Adipocyte (in vitro differentiated cells): ENCODE data around the gene NKX1-1.
"Not testable (repeated sequence)": the region's sequence is repeated elsewhere in the genome, so short reads cannot be mapped to it uniquely, and the experiment has no call there.

Experiments used
- DNase-seq: peaks from one replicate; pipeline ENCODE4 v3.0.0-alpha.2; 2015; ENCODE audit warnings: low read depth
- H3K27me3 ChIP-seq: replicated peaks from 2 replicates; pipeline ENCODE4 v1.7.0; 2013; ENCODE audit warnings: mild to moderate bottlenecking, low read length, moderate library complexity; ENCODE audit not compliant: control insufficient read depth, insufficient read depth
- H3K36me3 ChIP-seq: 2 replicates; pipeline ENCODE4 v1.7.0; 2013; ENCODE audit warnings: low read length, mild to moderate bottlenecking, moderate library complexity; ENCODE audit not compliant: control insufficient read depth, insufficient read depth, severe bottlenecking
- H3K4me1 ChIP-seq: 2 replicates; pipeline ENCODE4 v1.7.0; 2013; ENCODE audit warnings: mild to moderate bottlenecking, low read length, moderate library complexity; ENCODE audit not compliant: control insufficient read depth, insufficient read depth
- H3K4me3 ChIP-seq: 2 replicates; pipeline ENCODE4 v1.7.0; 2013; ENCODE audit warnings: mild to moderate bottlenecking, low read length, moderate library complexity
- H3K9ac ChIP-seq: 2 replicates; pipeline ENCODE4 v1.7.0; 2013; ENCODE audit warnings: mild to moderate bottlenecking, low read length, moderate library complexity
- H3K9me3 ChIP-seq: 2 replicates; pipeline ENCODE4 v1.7.0; 2013; ENCODE audit warnings: mild to moderate bottlenecking, low read length, moderate library complexity; ENCODE audit not compliant: control insufficient read depth

Gene NKX1-1

DNA sequence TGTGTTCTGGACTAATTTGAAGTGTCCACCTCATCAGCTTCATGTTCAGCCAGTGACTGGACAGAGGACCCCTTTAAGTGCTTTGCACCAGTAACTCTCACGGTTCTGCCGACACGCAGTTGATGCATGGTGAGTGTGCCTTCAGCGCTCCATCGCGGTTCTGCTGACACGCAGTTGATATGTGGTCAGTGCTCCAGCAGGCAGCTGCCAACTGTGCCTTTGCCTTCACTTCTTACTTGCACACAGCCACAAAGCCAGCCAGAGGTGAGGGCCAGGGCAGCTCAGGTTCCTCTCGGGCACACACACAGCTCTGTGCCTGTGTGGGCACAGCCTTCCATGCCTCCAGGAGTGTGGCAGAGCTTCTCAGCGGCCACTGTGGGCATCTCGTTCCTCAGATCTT is 12.4 kb downstream of the NKX1-1 start:
- no peak for DNase-seq
- Histone ChIP-seq H3K4me1 (no peaks in the 10 kb centered on the region), H3K9ac (no peak overlapping the region), H3K36me3 (peaks cover 43% of the 10 kb centered on the region), H3K4me3 (no peak overlapping the region), H3K27me3 (no peaks in the 10 kb centered on the region), H3K9me3 (peaks cover 20% of the 10 kb centered on the region)

DNA sequence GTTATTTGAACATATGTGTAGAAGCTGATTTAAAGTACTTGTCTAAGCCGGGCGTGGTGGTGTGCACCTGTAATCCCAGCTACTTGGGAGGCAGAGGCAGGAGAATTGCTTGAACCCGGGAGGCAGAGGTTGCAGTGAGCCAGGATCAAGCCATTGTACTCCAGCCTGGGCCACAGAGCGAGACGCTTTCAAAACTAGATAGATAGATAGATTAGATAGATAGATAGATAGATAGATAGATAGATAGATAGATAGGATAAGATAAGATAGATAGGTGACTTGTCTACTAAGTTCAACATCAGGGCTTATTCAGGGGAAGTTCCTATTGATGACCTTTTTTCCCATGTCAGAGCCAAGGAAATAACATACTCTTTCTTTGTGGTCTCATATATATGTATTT is 12.9 kb downstream of the NKX1-1 start:
- not testable (repeated sequence) for H3K4me1 ChIP-seq, H3K27me3 ChIP-seq, H3K4me3 ChIP-seq, H3K9ac ChIP-seq, DNase-seq
- peaks cover 25% of the 10 kb centered on the region for H3K9me3 ChIP-seq
- H3K36me3 ChIP-seq, result peaks cover 48% of the 10 kb centered on the region

DNA sequence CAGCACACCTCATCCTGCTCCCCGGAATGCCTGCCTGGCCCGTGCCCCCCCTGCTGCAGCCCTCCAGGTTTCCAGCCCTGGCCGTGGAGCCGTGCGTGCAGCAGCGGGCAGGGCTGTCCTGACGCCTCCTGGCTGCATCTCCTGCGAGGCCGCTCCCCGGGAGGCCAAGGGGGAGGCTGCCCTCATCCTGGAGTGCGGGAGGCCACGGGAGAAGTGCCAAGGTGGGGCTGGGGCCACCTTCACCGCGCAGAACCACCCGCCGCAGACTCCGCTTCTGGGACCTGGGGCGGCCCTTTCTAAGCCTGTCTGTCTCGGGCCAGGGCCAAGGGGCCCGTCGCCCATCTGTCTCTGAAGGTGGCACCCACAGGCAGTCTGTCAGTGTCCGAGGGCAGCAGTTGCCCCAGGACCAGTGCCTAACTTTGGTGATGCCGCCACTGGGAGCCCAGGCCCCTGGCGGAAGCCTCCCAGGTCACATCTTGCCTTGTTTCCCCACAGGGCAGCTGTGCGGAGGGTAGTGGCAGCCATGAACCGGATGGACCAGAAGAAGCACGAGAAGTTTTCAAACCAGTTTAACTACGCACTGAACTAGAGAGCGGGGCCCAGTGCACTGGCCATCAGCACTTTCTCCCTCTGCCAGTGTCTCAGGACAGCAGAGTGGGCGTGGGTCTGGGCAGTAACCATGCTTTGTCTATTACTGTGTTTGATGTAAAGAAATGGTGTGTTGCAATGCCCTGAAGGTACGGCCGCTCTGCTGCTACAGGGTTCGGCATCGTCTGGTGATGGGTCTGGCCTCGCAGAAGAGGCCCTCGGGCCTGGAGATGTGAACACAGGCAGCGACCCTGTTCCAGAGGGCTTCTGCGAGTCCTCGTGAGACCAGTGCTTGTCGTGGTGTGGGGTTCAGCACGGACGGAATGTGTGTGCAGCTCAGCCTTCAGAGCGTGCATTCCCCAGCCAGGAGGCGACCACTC is 20.6 kb downstream of the NKX1-1 start:
- Histone ChIP-seq H3K27me3 (no peaks in the 10 kb centered on the region), H3K36me3 (peaks cover 42% of the 10 kb centered on the region), H3K9me3 (peaks cover 12% of the 10 kb centered on the region), H3K9ac (no peak overlapping the region), H3K4me1 (no peaks in the 10 kb centered on the region), H3K4me3 (no peak overlapping the region)
- DNase-seq, result no peak

DNA sequence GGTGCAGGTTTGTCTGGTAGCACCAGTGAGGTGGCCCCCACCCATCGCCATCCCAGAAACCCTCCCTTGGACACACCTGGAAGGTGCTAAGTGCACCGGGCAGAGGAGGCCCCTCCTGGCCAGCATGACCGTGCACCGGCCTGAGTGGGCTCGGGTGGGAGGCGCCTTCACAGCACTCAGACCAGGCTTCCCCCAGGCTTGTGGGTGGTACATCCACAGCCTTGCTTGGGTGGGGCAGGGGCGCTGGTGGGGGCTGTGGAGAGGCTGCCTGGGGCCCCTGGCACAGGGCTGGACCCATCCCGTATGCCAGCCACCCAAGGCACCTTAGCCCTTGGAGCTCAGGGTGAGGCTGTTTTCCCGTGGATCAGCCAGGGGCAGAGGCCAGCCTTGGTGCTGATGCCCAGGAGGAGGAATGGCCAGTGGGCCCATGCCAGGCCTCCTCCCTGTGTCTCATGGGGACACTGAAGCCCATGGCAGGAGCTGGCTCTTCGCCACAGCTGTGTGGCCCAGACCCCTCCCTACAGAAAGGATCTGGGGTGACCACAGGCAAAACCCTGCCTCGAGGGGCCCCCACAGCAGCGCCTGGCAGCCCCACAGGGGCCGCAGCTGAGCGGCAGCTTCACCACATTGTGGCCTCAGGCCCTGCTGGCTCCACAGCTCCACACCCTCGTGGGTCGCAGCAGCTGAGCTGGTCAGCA is 21.4 kb downstream of the NKX1-1 start:
- no peak overlapping the region for H3K9ac ChIP-seq
- no peak overlapping the region for H3K4me3 ChIP-seq
- H3K27me3 ChIP-seq, result no peaks in the 10 kb centered on the region
- H3K9me3 ChIP-seq, result peaks cover 12% of the 10 kb centered on the region
- peaks cover 42% of the 10 kb centered on the region for H3K36me3 ChIP-seq
- no peaks in the 10 kb centered on the region for H3K4me1 ChIP-seq
- no peak for DNase-seq

DNA sequence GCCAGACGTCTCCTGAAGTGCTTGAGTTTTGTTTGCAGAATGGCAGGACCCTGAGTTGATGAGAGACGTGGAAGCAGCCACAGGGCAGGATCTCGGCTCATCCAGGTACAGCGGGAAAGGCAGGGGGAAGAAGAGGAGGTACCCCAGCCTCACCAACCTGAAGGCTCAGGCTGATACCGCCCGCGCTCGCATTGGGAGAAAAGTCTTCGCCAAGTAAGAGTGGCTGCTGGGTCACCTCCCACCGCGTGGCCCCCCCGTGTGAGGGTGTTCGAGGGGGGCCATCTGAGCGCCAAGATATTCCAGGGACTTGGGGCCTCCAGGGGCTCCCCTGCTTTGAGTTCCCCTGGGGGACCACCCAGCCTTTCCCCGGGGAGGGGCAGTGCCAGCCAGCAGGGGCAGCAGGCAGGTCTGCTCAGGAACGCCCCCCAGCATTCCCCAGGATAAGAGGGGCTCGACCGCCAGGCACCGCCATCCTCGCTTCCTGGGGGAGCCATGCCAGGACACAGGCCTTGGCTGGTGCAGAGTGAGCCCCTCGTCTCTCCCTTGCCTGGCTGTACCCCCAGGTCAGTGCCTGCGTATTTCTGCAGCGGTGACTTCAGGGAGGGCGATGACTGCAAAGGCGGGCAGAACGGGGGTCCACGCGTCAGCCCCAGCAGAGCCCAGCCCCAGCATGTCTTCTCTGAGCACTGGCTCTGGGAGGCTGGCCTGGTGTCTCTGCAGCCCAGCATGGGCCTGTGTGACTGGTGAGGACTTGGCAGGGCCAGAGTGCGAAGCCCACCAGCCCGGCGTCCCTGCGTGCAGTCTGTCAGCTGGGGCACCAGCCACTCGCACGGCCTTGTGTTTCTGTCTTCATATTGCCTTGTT is 22.3 kb downstream of the NKX1-1 start:
- no peak overlapping the region for H3K4me3 ChIP-seq
- DNase-seq, result no peak
- H3K9ac ChIP-seq, result no peak overlapping the region
- no peaks in the 10 kb centered on the region for H3K27me3 ChIP-seq
- H3K36me3 ChIP-seq, result peaks cover 40% of the 10 kb centered on the region
- H3K9me3 ChIP-seq, result peaks cover 9% of the 10 kb centered on the region
- H3K4me1 ChIP-seq, result no peaks in the 10 kb centered on the region

DNA sequence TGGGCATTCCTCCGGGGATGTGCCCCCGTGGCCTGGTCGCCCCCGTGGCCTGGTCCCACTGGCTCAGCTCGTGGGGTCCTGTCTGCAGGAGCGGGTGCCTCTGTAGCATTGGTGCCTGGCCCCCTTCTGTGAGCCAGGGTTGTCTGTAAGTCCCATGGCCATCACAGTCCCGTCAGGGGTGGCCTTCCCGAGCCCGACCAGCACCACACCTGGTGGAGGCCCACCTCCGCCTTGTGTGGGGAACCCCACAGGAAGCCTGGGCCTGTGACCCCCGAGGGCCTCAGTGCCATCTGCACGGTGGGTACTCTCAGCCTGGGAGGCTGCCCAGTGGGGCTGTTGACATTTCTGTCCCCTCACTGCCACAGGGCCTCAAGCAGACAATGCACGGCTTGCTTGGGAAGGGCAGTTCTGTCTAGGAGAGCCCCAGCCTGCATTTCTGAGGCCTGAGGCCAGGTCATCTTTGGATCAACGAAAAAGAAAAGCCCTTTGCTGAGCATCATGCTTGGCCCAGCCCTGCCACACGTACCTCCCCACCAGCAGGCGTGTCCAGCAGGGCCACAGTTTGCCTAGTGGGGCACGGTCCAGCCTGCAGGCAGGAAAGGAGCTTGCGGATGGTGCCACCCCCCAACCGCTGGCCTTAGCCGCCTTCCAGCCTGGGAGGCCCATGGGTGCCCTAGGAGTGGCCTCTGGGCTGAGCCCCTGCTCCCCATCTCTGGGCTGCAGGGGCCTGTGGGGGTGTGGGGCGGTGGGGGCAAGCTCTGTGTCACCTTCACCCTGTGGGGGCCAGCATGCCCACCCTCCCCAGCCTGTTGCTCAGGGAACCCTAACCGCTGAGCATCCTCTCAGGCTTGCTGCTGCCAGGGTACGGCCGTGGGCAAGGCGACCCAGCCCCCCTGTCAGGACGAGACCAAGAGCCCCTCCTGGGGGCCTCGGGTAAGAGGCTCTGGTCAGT is 23.2 kb downstream of the NKX1-1 start:
- H3K4me1 ChIP-seq, result no peaks in the 10 kb centered on the region
- H3K4me3 ChIP-seq, result no peak overlapping the region
- no peak overlapping the region for H3K9ac ChIP-seq
- peaks cover 31% of the 10 kb centered on the region for H3K36me3 ChIP-seq
- H3K27me3 ChIP-seq, result no peaks in the 10 kb centered on the region
- H3K9me3 ChIP-seq, result no peaks in the 10 kb centered on the region
- DNase-seq, result no peak

DNA sequence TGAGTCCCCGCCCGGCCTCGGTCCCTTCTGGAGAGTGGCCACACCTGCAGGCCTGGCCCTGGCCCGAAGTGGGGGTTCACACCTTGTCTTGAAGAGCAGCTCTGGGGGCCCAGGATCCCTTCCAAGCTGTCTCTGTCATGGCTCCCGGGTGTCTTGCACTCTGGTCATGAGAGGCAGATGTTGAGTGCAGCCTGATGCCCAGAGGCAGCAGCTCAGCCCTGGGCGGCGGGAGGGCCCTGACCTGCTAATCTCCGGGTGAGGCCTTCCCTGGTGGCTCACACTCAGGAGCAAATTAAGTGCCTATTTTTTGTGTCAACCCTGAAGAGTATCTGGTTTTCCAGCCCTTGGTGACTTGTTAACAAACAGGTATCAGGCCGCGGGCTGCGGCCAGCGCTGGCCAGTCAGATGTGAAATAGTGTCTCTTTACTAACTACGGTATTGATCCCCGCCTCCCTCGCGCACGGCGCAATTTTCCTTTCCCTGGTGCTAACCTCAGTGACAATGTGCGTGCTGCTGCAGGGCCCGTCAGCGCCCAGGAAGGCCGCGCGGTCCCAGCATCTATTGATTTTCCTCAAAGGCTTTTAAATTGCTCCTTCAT is 24.2 kb downstream of the NKX1-1 start:
- no peaks in the 10 kb centered on the region for H3K4me1 ChIP-seq
- H3K9ac ChIP-seq, result no peak overlapping the region
- no peaks in the 10 kb centered on the region for H3K27me3 ChIP-seq
- no peak for DNase-seq
- no peak overlapping the region for H3K4me3 ChIP-seq
- peaks cover 25% of the 10 kb centered on the region for H3K36me3 ChIP-seq
- no peaks in the 10 kb centered on the region for H3K9me3 ChIP-seq

DNA sequence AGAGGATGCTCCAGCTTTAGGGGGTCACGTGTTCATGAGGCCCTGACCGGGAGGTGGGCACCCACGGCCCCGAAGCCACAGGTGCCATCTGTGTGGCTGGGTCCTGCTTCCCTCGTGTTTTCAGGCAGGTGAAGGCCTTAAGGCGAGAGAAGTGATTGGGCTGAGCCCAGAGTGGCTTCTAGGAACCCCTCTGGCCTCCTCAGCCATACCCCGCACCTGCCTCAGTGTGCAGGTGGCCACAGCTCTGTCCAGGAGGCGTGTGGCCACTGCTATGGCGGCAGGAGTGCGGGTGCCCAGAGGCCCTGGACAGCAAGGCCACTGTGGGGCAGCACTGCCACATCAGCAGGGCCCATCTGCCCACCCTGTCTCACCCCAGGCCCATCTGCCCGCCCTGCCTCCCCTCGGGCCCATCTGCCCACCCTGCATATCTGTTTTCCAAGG is 25.0 kb downstream of the NKX1-1 start:
- no peak for DNase-seq
- Histone ChIP-seq H3K4me3 (no peak overlapping the region), H3K9ac (no peak overlapping the region), H3K9me3 (no peaks in the 10 kb centered on the region), H3K36me3 (peaks cover 20% of the 10 kb centered on the region), H3K27me3 (no peaks in the 10 kb centered on the region), H3K4me1 (no peaks in the 10 kb centered on the region)

DNA sequence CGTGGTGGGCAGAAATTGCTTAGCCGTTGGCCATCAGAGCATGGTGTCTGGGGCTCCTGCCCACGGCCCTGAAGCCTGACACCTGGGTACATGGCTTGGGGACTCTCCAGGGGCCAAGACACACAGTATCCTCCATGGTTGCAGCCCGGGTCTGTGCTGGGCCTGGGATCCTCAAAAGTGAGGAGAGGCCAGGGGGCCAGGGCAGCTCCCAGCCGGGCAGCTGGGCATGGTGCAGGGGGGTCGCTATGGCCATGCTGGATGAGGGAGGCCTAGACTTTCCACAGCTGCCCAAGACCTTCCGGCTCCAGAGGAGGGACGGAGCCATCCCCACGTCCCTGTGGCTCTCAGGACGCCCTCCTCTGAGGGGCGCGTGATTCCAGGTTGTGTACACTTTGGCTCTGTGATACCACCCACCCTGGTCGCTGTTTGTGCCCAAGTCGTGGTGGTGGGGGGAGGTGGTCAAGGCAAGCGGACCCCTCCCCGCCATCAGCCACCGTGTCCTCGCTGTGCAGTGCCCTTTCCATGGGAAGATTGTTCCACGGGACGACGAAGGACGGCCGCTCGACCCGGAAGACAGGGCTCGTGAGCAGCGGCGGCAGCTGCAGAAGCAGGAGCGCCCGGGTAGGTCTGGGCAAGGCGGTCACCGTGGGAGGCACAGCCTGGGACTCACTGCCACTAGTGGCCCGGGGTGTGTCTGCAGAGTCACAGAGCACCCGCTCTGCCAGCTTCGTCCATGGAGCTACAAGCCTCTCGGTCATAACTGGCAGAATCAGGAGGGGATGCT is 25.7 kb downstream of the NKX1-1 start:
- H3K27me3 ChIP-seq, result no peaks in the 10 kb centered on the region
- no peak for DNase-seq
- no peaks in the 10 kb centered on the region for H3K4me1 ChIP-seq
- H3K9ac ChIP-seq, result no peak overlapping the region
- H3K36me3 ChIP-seq, result peaks cover 17% of the 10 kb centered on the region
- H3K9me3 ChIP-seq, result no peaks in the 10 kb centered on the region
- H3K4me3 ChIP-seq, result no peak overlapping the region
